Breast epithelium (tissue), 4 donors: Measurements from ENCODE around the gene CDYL. TPM values are rescaled to one million over a fixed set of nuclear protein-coding genes. Genes with fewer than 3 reads are reported as not detected.

Experiments used
- DNase-seq, 2 donors: peaks; one replicate each; pipeline ENCODE4 v3.0.0-alpha.2; 2019; ENCODE audit warnings: low spot score in 2 of 2
- H3K27ac ChIP-seq, 2 donors: fragments of 200-600 bp; sonication (generic) in 1 of 2; one replicate each; pipeline ENCODE4 v1.5.1; 2016 to 2019; ENCODE audit warnings: mild to moderate bottlenecking in 1 of 2
- H3K27me3 ChIP-seq, 2 donors: fragments of 200-600 bp; sonication (generic) in 1 of 2; one replicate each; pipeline versions ENCODE4 v1.5.1 to v1.6.0; 2017 to 2019; ENCODE audit warnings: control low read depth in 1 of 2, mild to moderate bottlenecking in 1 of 2
- H3K36me3 ChIP-seq: fragments of 200-600 bp; one replicate; pipeline ENCODE4 v1.5.1; 2019
- H3K4me1 ChIP-seq, 2 donors: fragments of 200-600 bp; sonication (generic); one replicate each; pipeline ENCODE4 v1.5.1; 2016 to 2019; ENCODE audit warnings: control low read depth in 1 of 2
- H3K4me3 ChIP-seq, 3 donors: fragments of 200-600 bp; sonication (generic); 1 replicate in 2 of 3; 2 replicates in 1 of 3; pipeline ENCODE4 v1.5.1; 2016 to 2019; ENCODE audit warnings: mild to moderate bottlenecking in 3 of 3, moderate library complexity in 2 of 3
- H3K9me3 ChIP-seq, 2 donors: fragments of 200-600 bp; sonication (generic) in 1 of 2; one replicate each; pipeline ENCODE4 v1.5.1; 2016 to 2019; ENCODE audit warnings: control low read depth in 1 of 2
- POLR2A ChIP-seq: fragments of 450-650 bp; IDR thresholded peaks from one replicate; pipeline ENCODE4 v1.6.1; 2016; ENCODE audit warnings: antibody characterized with exemption, mild to moderate bottlenecking, moderate library complexity
- POLR2AphosphoS5 ChIP-seq, 3 donors: sonication (generic); formaldehyde crosslinking; IDR thresholded peaks; one replicate each; pipeline ENCODE4 v1.6.1; 2017; ENCODE audit warnings: antibody characterized with exemption in 3 of 3
- intact Hi-C: fragments of 100-400 bp; cut with DNase I; formaldehyde crosslinking; loops from one replicate; pipeline ENCODE4 v1.15.1; 2023; ENCODE audit warnings: low total_unique reads
- total RNA-seq, 3 donors: library from RNA; depleted of rRNA; stranded (reverse); fragments of >200 nt; gene quantifications; one replicate each; pipeline ENCODE4 v1.1.0, GENCODE V29; 2016
- TF ChIP-seq, protein P1 (sequence below), 3 donors: fragments of 450-650 bp; IDR thresholded peaks; one replicate each; pipeline ENCODE4 v1.5.1; 2016 to 2017; ENCODE audit warnings: antibody characterized with exemption in 3 of 3, mild to moderate bottlenecking in 3 of 3, moderate library complexity in 3 of 3

The CDYL gene
- total RNA-seq, 3 donors from 2014 or later, result 32.9 to 58.0 (median 40.0) TPM

DNA sequence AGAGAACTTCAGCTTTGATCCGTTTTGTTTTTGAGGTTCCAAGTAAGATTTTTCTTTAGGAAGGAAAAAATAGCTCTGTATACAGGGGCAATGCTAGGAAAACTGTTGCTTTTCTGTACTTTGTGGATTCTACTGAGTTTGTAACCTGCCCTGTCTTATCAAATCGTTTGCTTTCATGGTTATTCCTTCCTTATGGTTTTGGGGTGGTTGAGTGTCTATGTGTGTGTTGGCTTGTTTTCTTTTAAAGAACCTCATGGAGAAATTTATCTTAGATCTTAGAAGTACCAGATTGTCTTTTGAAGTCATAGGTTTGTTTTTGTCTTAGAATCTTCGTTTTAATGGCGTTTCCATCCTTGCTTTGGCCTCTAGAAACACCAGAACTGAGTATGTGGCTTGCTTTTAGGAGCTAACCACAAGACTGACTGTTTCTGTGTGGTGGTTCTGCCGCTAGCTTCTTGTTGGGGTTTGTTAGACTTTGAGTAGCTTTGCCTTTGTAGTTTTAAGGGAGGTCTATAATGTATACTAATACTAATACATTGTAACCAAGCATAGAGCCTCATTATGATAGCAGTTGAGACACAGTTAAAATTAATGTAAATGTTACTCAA, 140.9 kb downstream of the CDYL start:
- TF ChIP-seq, protein P1, sequence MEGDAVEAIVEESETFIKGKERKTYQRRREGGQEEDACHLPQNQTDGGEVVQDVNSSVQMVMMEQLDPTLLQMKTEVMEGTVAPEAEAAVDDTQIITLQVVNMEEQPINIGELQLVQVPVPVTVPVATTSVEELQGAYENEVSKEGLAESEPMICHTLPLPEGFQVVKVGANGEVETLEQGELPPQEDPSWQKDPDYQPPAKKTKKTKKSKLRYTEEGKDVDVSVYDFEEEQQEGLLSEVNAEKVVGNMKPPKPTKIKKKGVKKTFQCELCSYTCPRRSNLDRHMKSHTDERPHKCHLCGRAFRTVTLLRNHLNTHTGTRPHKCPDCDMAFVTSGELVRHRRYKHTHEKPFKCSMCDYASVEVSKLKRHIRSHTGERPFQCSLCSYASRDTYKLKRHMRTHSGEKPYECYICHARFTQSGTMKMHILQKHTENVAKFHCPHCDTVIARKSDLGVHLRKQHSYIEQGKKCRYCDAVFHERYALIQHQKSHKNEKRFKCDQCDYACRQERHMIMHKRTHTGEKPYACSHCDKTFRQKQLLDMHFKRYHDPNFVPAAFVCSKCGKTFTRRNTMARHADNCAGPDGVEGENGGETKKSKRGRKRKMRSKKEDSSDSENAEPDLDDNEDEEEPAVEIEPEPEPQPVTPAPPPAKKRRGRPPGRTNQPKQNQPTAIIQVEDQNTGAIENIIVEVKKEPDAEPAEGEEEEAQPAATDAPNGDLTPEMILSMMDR (IDR thresholded peaks at IDR 0.05), result no peak
- Histone ChIP-seq H3K27ac (no peak overlapping the region), H3K4me3 (no peak overlapping the region), H3K9me3 (no peaks in the 10 kb centered on the region), H3K27me3 (no peaks in the 10 kb centered on the region), H3K36me3 (no peaks in the 10 kb centered on the region), H3K4me1 (no peaks in the 10 kb centered on the region)
- intact Hi-C loops, result loop anchor here (5.0 kb wide), 1 partner anchor 880 kb away; no protein-coding TSS in a partner anchor
- DNase-seq, result no peak

DNA sequence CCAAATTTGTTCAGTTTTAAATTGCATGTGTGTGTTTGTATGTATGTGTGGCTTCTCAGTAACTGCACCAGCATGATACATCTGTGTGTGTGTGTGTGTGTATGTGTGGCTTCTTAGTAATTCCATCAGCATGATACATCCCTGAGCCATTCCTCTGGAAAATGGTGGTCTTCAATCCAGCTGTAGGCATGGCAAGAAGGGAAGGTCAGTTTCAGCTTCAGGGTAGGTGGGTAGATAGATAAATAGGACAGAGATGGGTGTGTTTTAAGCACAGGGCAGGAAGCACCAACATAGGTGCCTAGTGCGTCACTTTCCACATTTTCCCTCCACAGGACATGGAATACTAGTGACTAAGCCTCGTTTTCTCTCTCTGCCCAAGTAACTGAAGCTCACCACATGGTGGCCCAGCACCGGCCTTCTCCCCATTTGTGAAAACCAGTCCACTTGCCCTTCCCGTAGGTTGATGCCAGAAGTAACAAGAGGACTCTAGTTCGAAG, 144.8 kb downstream of the CDYL start:
- Histone ChIP-seq H3K27me3 (no peaks in the 10 kb centered on the region), H3K36me3 (no peaks in the 10 kb centered on the region), H3K4me3 (no peak overlapping the region), H3K27ac (no peak overlapping the region), H3K9me3 (no peaks in the 10 kb centered on the region), H3K4me1 (no peaks in the 10 kb centered on the region)
- TF ChIP-seq POLR2A (no peak), POLR2AphosphoS5 (IDR thresholded peaks at IDR 0.05) (no peak)
- TF ChIP-seq, protein P1 (IDR thresholded peaks at IDR 0.05), result no peak
- intact Hi-C loops, result no loop called here
- DNase-seq, result no peak

DNA sequence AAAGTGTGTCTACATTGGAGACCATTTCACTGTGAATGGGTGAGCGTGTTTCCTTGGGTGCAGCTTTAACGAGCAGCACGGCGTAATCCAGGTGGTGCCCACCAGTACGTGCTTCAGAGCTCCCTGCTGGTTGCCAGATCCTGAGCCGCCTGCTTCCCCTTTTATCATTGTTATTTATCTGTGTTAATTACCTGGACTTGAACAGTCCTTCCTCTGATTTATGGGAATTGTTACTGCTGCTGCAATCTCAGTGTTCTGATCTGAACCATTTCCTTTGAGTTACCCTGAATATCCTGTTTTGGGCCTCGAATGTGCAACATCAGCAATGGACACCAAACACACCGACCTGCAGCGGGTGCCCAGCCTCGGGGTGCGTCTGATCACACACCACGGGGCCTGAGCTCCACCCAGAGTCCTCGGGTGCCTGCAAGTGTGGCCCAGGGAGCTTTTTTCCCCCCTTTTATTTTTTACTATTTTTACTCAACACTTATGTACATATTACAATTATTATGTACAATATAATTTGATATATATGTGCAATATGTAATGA, 146.4 kb downstream of the CDYL start:
- no peak for DNase-seq
- Histone ChIP-seq H3K27me3 (no peaks in the 10 kb centered on the region), H3K4me3 (no peak overlapping the region), H3K9me3 (no peaks in the 10 kb centered on the region), H3K36me3 (no peaks in the 10 kb centered on the region), H3K27ac (no peak overlapping the region), H3K4me1 (no peaks in the 10 kb centered on the region)
- TF ChIP-seq, protein P1 (IDR thresholded peaks at IDR 0.05), result no peak
- TF ChIP-seq POLR2AphosphoS5 (IDR thresholded peaks at IDR 0.05) (no peak), POLR2A (no peak)
- intact Hi-C loops, result no loop called here

DNA sequence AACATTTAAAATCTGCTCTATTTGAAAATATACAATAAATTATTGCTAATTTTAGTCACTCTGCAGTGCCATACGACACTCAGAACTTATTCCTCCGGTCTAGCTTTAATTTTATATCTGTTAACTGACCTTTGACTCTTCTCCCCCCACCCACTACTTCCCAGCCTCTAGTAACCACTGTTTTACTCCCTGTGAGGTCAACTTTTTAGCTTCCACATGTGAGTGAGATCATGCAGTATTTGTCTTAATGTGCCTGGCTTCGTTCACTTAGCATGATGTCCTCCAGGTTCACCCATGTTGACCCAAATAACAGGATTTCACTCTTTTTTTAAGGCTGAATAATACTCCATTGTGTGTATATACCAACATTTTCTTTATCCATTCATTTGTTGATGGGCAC, 146.9 kb downstream of the CDYL start:
- H3K4me3 ChIP-seq, result no peak overlapping the region
- H3K9me3 ChIP-seq, result no peaks in the 10 kb centered on the region
- intact Hi-C loops, result no loop called here
- H3K27me3 ChIP-seq, result no peaks in the 10 kb centered on the region
- H3K27ac ChIP-seq, result no peak overlapping the region
- no peaks in the 10 kb centered on the region for H3K4me1 ChIP-seq
- TF ChIP-seq, protein P1 (IDR thresholded peaks at IDR 0.05), result no peak
- no peak for TF ChIP-seq POLR2AphosphoS5 (IDR thresholded peaks at IDR 0.05)
- no peak for TF ChIP-seq POLR2A
- DNase-seq, result no peak
- no peaks in the 10 kb centered on the region for H3K36me3 ChIP-seq

GRCh38 chr6:4924661-4925271, 148.6 kb downstream of the CDYL start:
- DNase-seq, result no peak
- no peaks in the 10 kb centered on the region for H3K36me3 ChIP-seq
- no peaks in the 10 kb centered on the region for H3K9me3 ChIP-seq
- intact Hi-C loops, result no loop called here
- no peaks in the 10 kb centered on the region for H3K4me1 ChIP-seq
- H3K27ac ChIP-seq, result no peak overlapping the region
- no peak overlapping the region for H3K4me3 ChIP-seq
- no peaks in the 10 kb centered on the region for H3K27me3 ChIP-seq
- TF ChIP-seq POLR2A, result no peak
- TF ChIP-seq, protein P1 (IDR thresholded peaks at IDR 0.05), result no peak
- TF ChIP-seq POLR2AphosphoS5 (IDR thresholded peaks at IDR 0.05), result no peak
